ENCODE data around the gene INPP4B.

GRCh38 chr4:142345924-142346323 is 500.2 kb downstream of the INPP4B start:
- TF ChIP-seq POLR2A (IDR thresholded peaks at IDR 0.05) (no peak), CTCF (IDR thresholded peaks at IDR 0.05) (no peak)

Data from testis (tissue), 2 donors.